Spleen (tissue), 7 donors: ENCODE data around the gene RRM1.

ENCODE experiments used
- CTCF ChIP-seq, 11 experiments: fragments of 200-600 bp in 7 of 11; fragments of 450-650 bp in 4 of 11; sonication (generic) in 4 of 11; IDR thresholded peaks in 8 of 11; conservative IDR thresholded peaks in 3 of 11; 1 replicate in 7 of 11; 2 replicates in 4 of 11; pipeline versions ENCODE4 v1.4.0 to v1.8.0; 2016 to 2021; ENCODE audit warnings: antibody characterized with exemption in 11 of 11, inconsistent platforms in 4 of 11, mild to moderate bottlenecking in 1 of 11
- POLR2AphosphoS5 ChIP-seq, 3 donors: sonication (generic); formaldehyde crosslinking; IDR thresholded peaks; one replicate each; pipeline ENCODE4 v1.5.1; 2017; ENCODE audit warnings: antibody characterized with exemption in 3 of 3
- donor health status: DM: no; HTN: no; CAD: no; lungs with moderate emphysema.
- donor health status: DM: no; HTN: no; CAD: no.
- donor health status: DM: no; HTN: no; CAD: no.

GRCh38 chr11:4181782-4182721 is 87.5 kb downstream of the RRM1 start:
- TF ChIP-seq CTCF (IDR thresholded peaks at IDR 0.05 in 8 of 11, conservative IDR thresholded peaks at IDR 0.05 in 3 of 11) (peak in 9 of 11 experiments; percentile 17 to 64 (median 37)), POLR2AphosphoS5 (IDR thresholded peaks at IDR 0.05) (no peak)
